Hematopoietic multipotent progenitor cell (in vitro differentiated cells): Measurements from ENCODE around the gene KRTAP12-4. TPM values are rescaled to one million over a fixed set of nuclear protein-coding genes. Genes with fewer than 3 reads are reported as not detected.
A peak's percentile ranks its signal among the peaks of the same experiment; 100 is the strongest.
"Not testable (repeated sequence)": the region's sequence is repeated elsewhere in the genome, so short reads cannot be mapped to it uniquely, and the experiment has no call there.

Source experiments
- DNase-seq, 3 donors: peaks; one replicate each; pipeline ENCODE4 v3.0.0-alpha.2; 2011 to 2015; ENCODE audit warnings: low read depth in 2 of 3, low spot score in 2 of 3
- total RNA-seq: library from RNA; depleted of rRNA; stranded (reverse); fragments of >200 nt; gene quantifications from one replicate; pipeline ENCODE4 v1.2.3, GENCODE V29; 2012

KRTAP12-4 gene
- total RNA-seq, 1 donor: not detected

- peak in 1 of 3 donors; percentile 57 for DNase-seq
Measured at GRCh38 chr21:44657635-44658540, 3.4 kb upstream of the KRTAP12-4 start, which contains the start of gene KRTAP12-3. TSS of gene KRTAP12-3 (plus strand) at chr21:44657932. CDS start at chr21:44657980, 48 bp downstream.

- DNase-seq: no peak
Measured at GRCh38 chr21:44656868-44657267, 2.4 kb upstream of the KRTAP12-4 start.

- peak in 1 of 3 donors; percentile 44 for DNase-seq
Measured at GRCh38 chr21:44653656-44654575, 543 bp downstream of the KRTAP12-4 start.

- DNase-seq: no peak
Measured at GRCh38 chr21:44653123-44653522, 1.3 kb downstream of the KRTAP12-4 start.

GRCh38 chr21:44650973-44651675 lies 3.3 kb downstream of the KRTAP12-4 start:
- no peak for DNase-seq

GRCh38 chr21:44650265-44650972 lies 4.0 kb downstream of the KRTAP12-4 start:
- no peak for DNase-seq

- no peak for DNase-seq
Measured at GRCh38 chr21:44649521-44650100, 4.8 kb downstream of the KRTAP12-4 start.

GRCh38 chr21:44648557-44649311 lies 5.7 kb downstream of the KRTAP12-4 start:
- DNase-seq: no peak

- DNase-seq: no peak
Measured at GRCh38 chr21:44647222-44647552, 7.3 kb downstream of the KRTAP12-4 start.

- DNase-seq: not testable (repeated sequence)
Measured at GRCh38 chr21:44646366-44647221, 7.9 kb downstream of the KRTAP12-4 start, which contains the start of gene KRTAP10-11. TSS of gene KRTAP10-11 (plus strand) at chr21:44646414. CDS start at chr21:44646459, 45 bp downstream.

GRCh38 chr21:44644878-44645277 lies 9.6 kb downstream of the KRTAP12-4 start:
- no peak for DNase-seq

GRCh38 chr21:44643741-44644310 lies 10.6 kb downstream of the KRTAP12-4 start:
- DNase-seq: no peak

GRCh38 chr21:44640761-44641160 lies 13.7 kb downstream of the KRTAP12-4 start:
- DNase-seq: no peak

GRCh38 chr21:44639331-44639655 lies 15.2 kb downstream of the KRTAP12-4 start:
- DNase-seq: no peak

GRCh38 chr21:44638506-44639330 lies 15.7 kb downstream of the KRTAP12-4 start:
- DNase-seq: not testable (repeated sequence)

- DNase-seq: not testable (repeated sequence)
Measured at GRCh38 chr21:44637851-44638348, 16.6 kb downstream of the KRTAP12-4 start.
